GM12878 (cell line): ENCODE results near the gene CSMD2. TPM values are rescaled to one million over a fixed set of nuclear protein-coding genes. Genes with fewer than 3 reads are reported as not detected.

Experiments used
- ATAC-seq: fragments of 200-7000 bp; cut with Tn5 transposase; 3 replicates; pipeline ENCODE4 v1.9.1; 2020; ENCODE audit warnings: mild to moderate bottlenecking, moderate library complexity
- BruUV-seq: library from RNA; stranded (reverse); fragments of 400-500 nt; replicated peaks from 2 replicates; lab custom pipeline; 2021; lab: Mats Ljungman, UMichigan
- CTCF ChIA-PET: fragments of 300-600 bp; sonication (Branson Sonifier 250); formaldehyde crosslinking; extraction: SDS; loops from one replicate; lab custom pipeline; 2021; ENCODE audit warnings: inconsistent platforms; lab: Yijun Ruan, JAX
- POLR2A ChIA-PET: fragments of 350-600 bp; formaldehyde crosslinking; extraction: SDS; loops from one replicate; lab custom pipeline; 2021; ENCODE audit warnings: inconsistent platforms; lab: Charles Lee
- RAD21 ChIA-PET: fragments of 300-600 bp; sonication (Branson Sonifier 250); formaldehyde crosslinking; loops from one replicate; lab custom pipeline; 2023; ENCODE audit warnings: antibody characterized with exemption; ENCODE audit not compliant: unreplicated experiment; lab: Charles Lee
- SMC1A ChIA-PET: fragments of 300-600 bp; sonication (Branson Sonifier 250); formaldehyde crosslinking; loops from one replicate; lab custom pipeline; 2023; ENCODE audit not compliant: unreplicated experiment, uncharacterized antibody; lab: Charles Lee
- DNase-seq: peaks from one replicate; pipeline ENCODE4 v3.0.0-alpha.2; 2011; ENCODE audit warnings: low read depth, low spot score
- FAIRE-seq: peaks from 3 replicates; lab custom pipeline; 2011; peaks lifted over from hg19 to GRCh38; lab: Jason Lieb, UNC
- H2AFZ ChIP-seq: 2 replicates; pipeline ENCODE4 v1.6.0; 2011; ENCODE audit warnings: low read depth, low read length, control low read depth; ENCODE audit not compliant: control insufficient read depth
- H3K27ac ChIP-seq: 2 replicates; pipeline ENCODE4 v1.5.1; 2011; ENCODE audit warnings: control low read depth; ENCODE audit not compliant: control insufficient read depth, insufficient read depth
- H3K27me3 ChIP-seq, 2 experiments: replicated peaks in 1 of 2; 2 replicates each; pipeline versions ENCODE4 v1.6.0 to v1.6.1; 2011; ENCODE audit warnings: low read length in 1 of 2; ENCODE audit not compliant: control insufficient read depth in 2 of 2, insufficient read depth in 2 of 2
- H3K36me3 ChIP-seq, 2 experiments: 2 replicates each; pipeline ENCODE4 v1.5.1; 2011; ENCODE audit warnings: low read length in 1 of 2; ENCODE audit not compliant: control insufficient read depth in 2 of 2, insufficient read depth in 2 of 2
- H3K4me1 ChIP-seq: 2 replicates; pipeline ENCODE4 v1.6.1; 2011; ENCODE audit warnings: mild to moderate bottlenecking, low read length, moderate library complexity, mixed read lengths; ENCODE audit not compliant: control insufficient read depth, insufficient read depth
- H3K4me2 ChIP-seq: 2 replicates; pipeline ENCODE4 v1.6.0; 2011; ENCODE audit warnings: control low read depth; ENCODE audit not compliant: control insufficient read depth, insufficient read depth
- H3K4me3 ChIP-seq: fragments of 200-600 bp; sonication (generic); 2 replicates; pipeline ENCODE4 v1.5.1; 2016
- H3K79me2 ChIP-seq: 2 replicates; pipeline ENCODE4 v1.6.0; 2011; ENCODE audit warnings: low read length; ENCODE audit not compliant: control insufficient read depth, insufficient read depth
- H3K9ac ChIP-seq: 2 replicates; pipeline ENCODE4 v1.8.0; 2011; ENCODE audit warnings: low read length, control low read depth, mixed read lengths; ENCODE audit not compliant: control insufficient read depth, insufficient read depth
- H3K9me3 ChIP-seq: replicated peaks from 3 replicates; pipeline ENCODE4 v1.5.1; 2011; ENCODE audit warnings: mild to moderate bottlenecking, low read length; ENCODE audit not compliant: control insufficient read depth, insufficient read depth
- H4K20me1 ChIP-seq: 2 replicates; pipeline ENCODE4 v1.6.0; 2011; ENCODE audit not compliant: control insufficient read depth, insufficient read depth
- BCLAF1 ChIP-seq: fragments of 450-650 bp; IDR thresholded peaks from 2 replicates; pipeline ENCODE4 v1.6.1; 2017; ENCODE audit warnings: antibody characterized with exemption, mild to moderate bottlenecking, moderate library complexity
- E2F4 ChIP-seq: IDR thresholded peaks from 2 replicates; pipeline ENCODE4 v1.6.1; 2012; ENCODE audit warnings: low read depth, low read length, improper control_type of control experiment
- EGR1 ChIP-seq, 2 experiments: IDR thresholded peaks; 1 replicate in 1 of 2; 2 replicates in 1 of 2; pipeline ENCODE4 v1.6.1; 2011 to 2012; ENCODE audit warnings: low read depth in 2 of 2, low read length in 2 of 2, borderline replicate concordance in 1 of 2, mild to moderate bottlenecking in 1 of 2, moderate library complexity in 1 of 2
- ELK1 ChIP-seq: IDR thresholded peaks from 2 replicates; pipeline ENCODE4 v1.6.1; 2012; ENCODE audit warnings: low read depth, low read length, improper control_type of control experiment
- ETV6 ChIP-seq, 2 experiments: fragments of 450-650 bp in 1 of 2; IDR thresholded peaks in 1 of 2; conservative IDR thresholded peaks in 1 of 2; 2 replicates each; pipeline ENCODE4 v1.6.1; 2014; ENCODE audit warnings: antibody characterized with exemption in 1 of 2, borderline replicate concordance in 1 of 2, low read depth in 1 of 2, mild to moderate bottlenecking in 1 of 2, moderate library complexity in 1 of 2
- HSF1 ChIP-seq: fragments of 150-350 bp; IDR thresholded peaks from 2 replicates; pipeline ENCODE4 v1.6.1; 2014; ENCODE audit warnings: mild to moderate bottlenecking, low read depth, low read length
- NFXL1 ChIP-seq: fragments of 450-650 bp; IDR thresholded peaks from 2 replicates; pipeline ENCODE4 v1.6.1; 2017; ENCODE audit warnings: antibody characterized with exemption, mild to moderate bottlenecking, borderline replicate concordance
- NFYB ChIP-seq: IDR thresholded peaks from 2 replicates; pipeline ENCODE4 v1.6.1; 2011; ENCODE audit warnings: low read depth, mild to moderate bottlenecking, low read length, improper control_type of control experiment, moderate library complexity; ENCODE audit not compliant: insufficient read depth
- PBX3 ChIP-seq: IDR thresholded peaks from 2 replicates; pipeline ENCODE4 v1.6.1; 2011; ENCODE audit warnings: mild to moderate bottlenecking, low read depth, low read length, moderate library complexity; ENCODE audit not compliant: insufficient replicate concordance
- RELA ChIP-seq: fragments of 450-650 bp; IDR thresholded peaks from 2 replicates; pipeline ENCODE4 v1.8.0; 2014; ENCODE audit warnings: borderline replicate concordance; ENCODE audit not compliant: partially characterized antibody
- SIN3A ChIP-seq: IDR thresholded peaks from 2 replicates; pipeline ENCODE4 v1.6.1; 2012; ENCODE audit warnings: low read depth, low read length, improper control_type of control experiment
- TARDBP ChIP-seq: IDR thresholded peaks from 2 replicates; pipeline ENCODE4 v1.6.1; 2016; ENCODE audit warnings: borderline replicate concordance
- TCF12 ChIP-seq: IDR thresholded peaks from 2 replicates; pipeline ENCODE4 v1.6.1; 2011; ENCODE audit warnings: low read depth, mild to moderate bottlenecking, low read length
- TCF7 ChIP-seq: IDR thresholded peaks from 2 replicates; pipeline ENCODE4 v1.6.1; 2014; ENCODE audit warnings: antibody characterized with exemption, borderline replicate concordance
- WGBS: methylation state at CpG from one replicate; pipeline ENCODE4 v1.1.6; 2016; ENCODE audit warnings: low lambda C conversion rate; ENCODE audit not compliant: insufficient replicate concordance, insufficient coverage; ENCODE audit errors: missing lambda C conversion rate; 5-methylcytosine and 5-hydroxymethylcytosine counted together
- in situ Hi-C: fragments of 300-500 bp; cut with MboI; formaldehyde crosslinking; loops from 9 replicates; pipeline ENCODE4 v1.14.3; 2018; ENCODE audit warnings: mixed read lengths
- intact Hi-C: fragments of 100-400 bp; cut with micrococcal nuclease; formaldehyde crosslinking; loops from one replicate; pipeline ENCODE4 v1.14.2; 2022; ENCODE audit not compliant: unreplicated experiment
- polyA plus RNA-seq, 11 experiments: library from polyadenylated mRNA; depleted of rRNA in 4 of 11; unstranded in 6 of 11; stranded (reverse) in 5 of 11; fragments of >200 nt; fragmentation: Nextera tagmentation in 4 of 11; fragmentation: Illumina TruSeq in 1 of 11; extraction: Ambion mirVana in 4 of 11; extraction: Trizol in 1 of 11; gene quantifications; 1 replicate in 1 of 11; 2 replicates in 10 of 11; pipeline versions ENCODE4 v1.2.1 to v1.2.3, GENCODE V29; 2011 to 2016; ENCODE audit warnings: inconsistent platforms in 2 of 11, missing spikeins in 2 of 11, low read depth in 1 of 11
- total RNA-seq, 4 experiments: library from RNA; depleted of rRNA in 3 of 4; stranded (reverse); fragments of >200 nt in 3 of 4; fragmentation: Illumina TruSeq in 1 of 4; extraction: Trizol in 1 of 4; gene quantifications; 2 replicates each; pipeline versions ENCODE4 v1.2.1 to v1.2.3, GENCODE V29; 2013 to 2021

CSMD2 gene
- total and polyA plus RNA-seq, 10 of the 15 experiments (the other 5 are each of a cell fraction or from before 2014, with no cell fraction given), result under 0.01 TPM; not detected in 9

- no peaks in the 10 kb centered on the region; a peak in 1 of 4 replicates for H3K27me3 ChIP-seq
- intact Hi-C loops, result no loop called here
- H3K9ac ChIP-seq, result no peak overlapping the region
- no peak for ATAC-seq
- no peaks in the 10 kb centered on the region for H3K4me1 ChIP-seq
- H3K36me3 ChIP-seq, result no peaks in the 10 kb centered on the region
- no peak overlapping the region for H3K27ac ChIP-seq
- no peaks in the 10 kb centered on the region; the same call in 1 of the 2 replicates for H4K20me1 ChIP-seq
- H3K9me3 ChIP-seq, result no peaks in the 10 kb centered on the region; the same call in 2 of the 3 replicates
- DNase-seq, result no peak
- ChIA-PET POLR2A (no interaction called here), SMC1A (no interaction called here), RAD21 (no interaction called here), CTCF (no interaction called here)
- no peak overlapping the region for H3K4me3 ChIP-seq
- BruUV-seq, result no TSS peak
- no peak overlapping the region for H3K4me2 ChIP-seq
- H3K79me2 ChIP-seq, result no peaks in the 10 kb centered on the region
- WGBS, result 3% methylated on average over 3 of the region's 3 CpGs
- FAIRE-seq, result no peak
- in situ Hi-C loops, result no loop called here
- H2AFZ ChIP-seq, result no peak overlapping the region
- no peak for TF ChIP-seq EGR1 (IDR thresholded peaks at IDR 0.05; ENCODE audit: borderline replicate concordance in 1 of 2, low read depth in 2 of 2, low read length in 2 of 2)
- no peak for TF ChIP-seq NFXL1
- no peak for TF ChIP-seq E2F4
- TF ChIP-seq TCF7, result no peak
- no peak for TF ChIP-seq ELK1
- no peak for TF ChIP-seq SIN3A
- no peak for TF ChIP-seq PBX3
- no peak for TF ChIP-seq BCLAF1
- TF ChIP-seq TCF12, result no peak
- no peak for TF ChIP-seq NFYB
- TF ChIP-seq RELA, result no peak
- TF ChIP-seq HSF1, result no peak
- no peak for TF ChIP-seq ETV6 (conservative IDR thresholded peaks at IDR 0.05 in 1 of 2, IDR thresholded peaks at IDR 0.05 in 1 of 2; ENCODE audit: borderline replicate concordance in 1 of 2, low read depth in 1 of 2)
- no peak for TF ChIP-seq TARDBP
These were observed 199.9 kb downstream of the CSMD2 start for GRCh38 chr1:33965086-33965485.
